Body of pancreas (tissue), 4 donors: Measurements from ENCODE around the gene YIF1A. TPM values are rescaled to one million over a fixed set of nuclear protein-coding genes. Genes with fewer than 3 reads are reported as not detected.

ENCODE experiments used
- ATAC-seq: fragments of 150-250 bp; one replicate; pipeline ENCODE4 v1.9.1; 2016
- DNase-seq, 4 donors: peaks; one replicate each; pipeline ENCODE4 v3.0.0-alpha.2; 2019
- H3K27ac ChIP-seq, 4 donors: fragments of 200-600 bp; sonication (generic); 1 replicate in 3 of 4; 2 replicates in 1 of 4; pipeline versions ENCODE4 v1.5.1 to v1.6.1; 2016 to 2019; ENCODE audit warnings: mild to moderate bottlenecking in 1 of 4, mixed read lengths in 1 of 4, moderate library complexity in 1 of 4
- H3K27me3 ChIP-seq, 2 donors: fragments of 200-600 bp; sonication (generic); one replicate each; pipeline ENCODE4 v1.6.0; 2016; ENCODE audit warnings: mild to moderate bottlenecking in 1 of 2
- H3K36me3 ChIP-seq, 2 donors: fragments of 200-600 bp; sonication (generic); replicated peaks in 1 of 2; 2 replicates each; pipeline ENCODE4 v1.5.1; 2016; ENCODE audit warnings: low read depth in 2 of 2; ENCODE audit not compliant: insufficient read depth in 1 of 2
- H3K4me1 ChIP-seq: fragments of 200-600 bp; sonication (generic); one replicate; pipeline ENCODE4 v1.6.0; 2016
- H3K4me3 ChIP-seq, 2 donors: fragments of 200-600 bp; sonication (generic); 1 replicate in 1 of 2; 2 replicates in 1 of 2; pipeline ENCODE4 v1.5.1; 2016 to 2019
- H3K9me3 ChIP-seq, 3 donors: fragments of 200-600 bp; sonication (generic); 1 replicate in 2 of 3; 2 replicates in 1 of 3; pipeline ENCODE4 v1.5.1; 2016
- CTCF ChIP-seq, 7 experiments: fragments of 450-650 bp in 4 of 7; fragments of 200-600 bp in 3 of 7; sonication (generic) in 3 of 7; IDR thresholded peaks; one replicate each; pipeline ENCODE4 v1.5.1; 2016 to 2019; ENCODE audit warnings: antibody characterized with exemption in 7 of 7
- POLR2A ChIP-seq, 3 donors: fragments of 450-650 bp; IDR thresholded peaks; one replicate each; pipeline ENCODE4 v1.6.1; 2016; ENCODE audit warnings: antibody characterized with exemption in 3 of 3, mild to moderate bottlenecking in 2 of 3
- WGBS, 2 donors: methylation state at CpG; one replicate each; pipeline ENCODE4 v1.1.5; 2017; 5-methylcytosine and 5-hydroxymethylcytosine counted together
- intact Hi-C: fragments of 100-400 bp; cut with DNase I; formaldehyde crosslinking; loops from one replicate; pipeline ENCODE4 v1.15.1; 2023
- total RNA-seq, 2 donors: library from RNA; depleted of rRNA; stranded (reverse); fragments of >200 nt; gene quantifications; one replicate each; pipeline ENCODE4 v1.1.0, GENCODE V29; 2016

YIF1A gene
- total RNA-seq, 2 donors from 2014 or later = 63.6 to 91.6 TPM

GRCh38 chr11:66309475-66309874 is 20.5 kb upstream of the YIF1A start:
- H3K4me1 ChIP-seq = peaks cover 21% of the 10 kb centered on the region
- intact Hi-C loops = no loop called here
- DNase-seq (no peak), ATAC-seq (no peak)
- H3K36me3 ChIP-seq = no peaks in the 10 kb centered on the region
- TF ChIP-seq POLR2A (IDR thresholded peaks at IDR 0.05) = no peak
- TF ChIP-seq CTCF (IDR thresholded peaks at IDR 0.05) = no peak
- H3K27ac ChIP-seq = no peak overlapping the region
- no peaks in the 10 kb centered on the region for H3K9me3 ChIP-seq
- WGBS, 2 donors = 52 to 65% methylated on average over 3 of the region's 3 CpGs
- no peaks in the 10 kb centered on the region for H3K27me3 ChIP-seq
- no peak overlapping the region for H3K4me3 ChIP-seq

GRCh38 chr11:66302656-66303055 is 13.7 kb upstream of the YIF1A start:
- Histone ChIP-seq H3K27me3 (no peaks in the 10 kb centered on the region), H3K27ac (no peak overlapping the region), H3K36me3 (no peaks in the 10 kb centered on the region), H3K4me1 (no peaks in the 10 kb centered on the region), H3K4me3 (no peak overlapping the region), H3K9me3 (no peaks in the 10 kb centered on the region)
- ATAC-seq (no peak), DNase-seq (no peak)
- 75 to 84% methylated on average over 12 of the region's 12 CpGs for WGBS, 2 donors
- TF ChIP-seq CTCF (IDR thresholded peaks at IDR 0.05) (no peak), POLR2A (IDR thresholded peaks at IDR 0.05) (no peak)
- intact Hi-C loops = no loop called here

GRCh38 chr11:66299186-66299585 is 10.2 kb upstream of the YIF1A start:
- H3K27me3 ChIP-seq = no peaks in the 10 kb centered on the region
- intact Hi-C loops = no loop called here
- no peaks in the 10 kb centered on the region for H3K36me3 ChIP-seq
- DNase-seq (no peak), ATAC-seq (no peak)
- H3K4me3 ChIP-seq = no peak overlapping the region
- H3K4me1 ChIP-seq = no peaks in the 10 kb centered on the region
- WGBS, 2 donors = 50 to 64% methylated on average over 2 to 3 of the region's 3 CpGs
- no peaks in the 10 kb centered on the region for H3K9me3 ChIP-seq
- TF ChIP-seq CTCF (IDR thresholded peaks at IDR 0.05) (no peak), POLR2A (IDR thresholded peaks at IDR 0.05) (no peak)
- H3K27ac ChIP-seq = no peak overlapping the region

GRCh38 chr11:66297610-66298009 is 8.7 kb upstream of the YIF1A start:
- H3K9me3 ChIP-seq = no peaks in the 10 kb centered on the region
- intact Hi-C loops = no loop called here
- H3K4me3 ChIP-seq = no peak overlapping the region
- DNase-seq = no peak
- H3K36me3 ChIP-seq = no peaks in the 10 kb centered on the region
- ATAC-seq = no peak
- no peaks in the 10 kb centered on the region for H3K27me3 ChIP-seq
- 52 to 70% methylated on average over 8 of the region's 8 CpGs for WGBS, 2 donors
- H3K27ac ChIP-seq = no peak overlapping the region
- H3K4me1 ChIP-seq = no peaks in the 10 kb centered on the region
- no peak for TF ChIP-seq CTCF (IDR thresholded peaks at IDR 0.05)
- TF ChIP-seq POLR2A (IDR thresholded peaks at IDR 0.05) = no peak
